DMS79 (cell line): ENCODE results near the gene CFTR.
"Not testable (repeated sequence)": the region's sequence is repeated elsewhere in the genome, so short reads cannot be mapped to it uniquely, and the experiment has no call there.

Source experiments
- DNase-seq: peaks from one replicate; lab custom pipeline; 2025; lab: John Stamatoyannopoulos, UW

Gene CFTR

DNA sequence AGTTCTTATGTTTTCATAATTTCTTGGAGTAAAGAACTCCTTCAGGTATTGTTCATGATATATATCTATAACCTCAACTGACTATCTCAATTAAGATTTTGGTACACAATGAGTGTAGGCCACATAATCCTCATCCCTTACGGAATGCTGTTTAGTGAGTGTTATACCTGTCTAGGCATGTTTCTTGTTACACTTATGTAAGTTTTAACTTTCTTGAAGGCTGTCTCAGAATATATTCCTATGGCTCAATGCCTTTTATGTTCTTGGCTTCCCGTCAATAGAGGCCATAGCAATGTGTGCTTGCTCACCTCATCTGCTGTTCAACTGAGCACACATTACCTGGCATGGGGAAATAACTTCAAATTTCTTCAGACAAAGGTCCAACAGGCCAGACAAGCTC is 208.3 kb downstream of the CFTR start:
- DNase-seq: no peak

DNA sequence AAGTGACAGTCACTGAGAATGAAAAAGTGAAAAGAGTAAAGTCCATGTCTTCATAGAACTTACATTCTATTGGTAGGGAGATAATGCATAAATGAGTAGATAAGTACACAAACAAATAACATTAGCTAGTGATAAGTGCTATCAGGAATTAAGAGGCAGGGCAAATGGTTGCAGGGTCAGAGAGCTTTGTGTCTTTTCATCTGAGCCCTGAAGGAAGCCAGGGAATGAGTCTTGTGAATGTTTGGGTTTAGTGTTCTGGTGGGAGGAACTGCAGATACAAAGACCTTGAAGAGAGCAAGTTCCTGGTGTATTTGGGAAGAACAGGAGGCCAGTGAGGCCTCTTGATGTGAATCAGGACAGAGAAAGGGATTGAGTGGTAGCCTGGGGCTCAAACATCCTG is 209.6 kb downstream of the CFTR start:
- no peak for DNase-seq

- no peak for DNase-seq
Measured at GRCh38 chr7:117690147-117690546, 210.3 kb downstream of the CFTR start.

DNA sequence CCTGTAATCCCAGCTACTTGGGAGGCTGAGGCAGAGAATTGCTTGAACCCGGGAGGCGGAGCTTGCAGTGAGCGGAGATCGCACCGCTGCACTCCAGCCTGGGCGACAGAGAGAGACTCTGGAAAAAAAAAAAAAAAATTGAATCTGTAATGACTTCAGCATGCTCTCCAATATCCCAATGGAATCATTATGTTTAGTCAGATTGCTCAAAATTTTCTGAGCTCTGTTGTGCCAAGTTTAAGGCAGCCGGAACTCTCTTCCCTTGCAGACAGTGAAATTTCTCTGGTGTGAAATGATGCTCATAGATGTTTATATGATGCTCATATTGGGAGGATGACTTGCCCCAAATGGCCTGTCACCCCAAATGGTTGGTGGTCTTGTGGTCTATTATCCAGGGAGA is 212.5 kb downstream of the CFTR start:
- no peak for DNase-seq

GRCh38 chr7:117698018-117698417 is 218.2 kb downstream of the CFTR start:
- no peak for DNase-seq

GRCh38 chr7:117704063-117704462 is 224.2 kb downstream of the CFTR start:
- no peak for DNase-seq

GRCh38 chr7:117705630-117706029 is 225.8 kb downstream of the CFTR start:
- no peak for DNase-seq

DNA sequence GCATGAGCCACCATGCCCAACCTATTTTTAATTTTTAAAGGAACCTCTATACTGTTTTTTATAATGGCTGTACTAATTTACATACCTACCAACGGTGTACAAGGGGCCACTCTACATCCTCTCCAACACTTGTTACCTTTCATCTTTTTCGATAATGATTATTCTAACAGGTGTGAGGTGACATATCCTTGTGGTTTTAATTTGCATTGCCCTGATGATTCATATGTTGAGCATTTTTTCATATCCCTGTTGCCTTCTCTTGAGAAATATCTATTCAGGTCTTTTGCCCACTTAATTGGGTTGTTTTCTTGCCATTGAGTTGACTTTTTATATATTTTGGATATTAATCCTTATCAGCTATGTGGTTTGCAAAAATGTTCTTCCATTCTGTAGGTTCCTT is 226.4 kb downstream of the CFTR start:
- DNase-seq: no peak

DNA sequence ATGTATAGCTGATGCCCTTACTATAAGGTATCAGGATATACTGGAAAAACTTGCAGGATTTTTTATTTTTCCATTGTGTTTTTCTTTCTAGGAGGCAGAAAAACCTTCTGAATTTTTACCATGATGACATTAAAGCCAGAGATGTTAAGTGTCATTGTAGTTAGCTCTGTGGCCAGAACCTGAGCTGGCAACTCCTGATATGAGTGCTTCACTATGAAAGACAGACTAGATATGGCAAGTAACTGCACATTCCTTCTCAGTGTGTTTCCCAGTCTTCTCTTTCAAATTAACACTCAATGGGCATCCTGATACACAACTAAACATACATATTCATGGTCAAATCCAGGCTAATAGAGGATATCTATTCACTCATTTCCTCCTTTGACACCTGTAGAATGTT is 227.3 kb downstream of the CFTR start:
- DNase-seq: no peak

GRCh38 chr7:117708173-117708572 is 228.3 kb downstream of the CFTR start:
- DNase-seq: not testable (repeated sequence)

DNA sequence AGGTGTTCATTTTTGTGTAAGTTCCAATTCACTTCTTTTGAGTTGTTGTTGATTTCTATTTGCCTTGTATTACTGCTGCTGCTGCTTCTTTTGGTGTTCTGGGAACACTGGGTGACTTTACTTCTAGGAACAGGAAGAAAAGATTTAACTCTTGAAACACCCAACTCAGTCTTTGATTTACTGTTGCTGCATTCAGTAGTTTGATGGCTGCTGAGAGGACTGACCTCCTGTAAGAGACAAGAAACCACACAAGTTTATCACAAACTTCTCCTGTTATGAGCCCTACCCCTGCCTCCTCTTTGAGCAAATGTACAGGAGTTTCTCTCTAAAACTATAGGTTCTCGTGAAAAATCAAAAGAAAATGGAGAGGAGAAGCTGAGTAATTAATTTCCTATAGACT is 231.7 kb downstream of the CFTR start:
- DNase-seq: no peak

DNA sequence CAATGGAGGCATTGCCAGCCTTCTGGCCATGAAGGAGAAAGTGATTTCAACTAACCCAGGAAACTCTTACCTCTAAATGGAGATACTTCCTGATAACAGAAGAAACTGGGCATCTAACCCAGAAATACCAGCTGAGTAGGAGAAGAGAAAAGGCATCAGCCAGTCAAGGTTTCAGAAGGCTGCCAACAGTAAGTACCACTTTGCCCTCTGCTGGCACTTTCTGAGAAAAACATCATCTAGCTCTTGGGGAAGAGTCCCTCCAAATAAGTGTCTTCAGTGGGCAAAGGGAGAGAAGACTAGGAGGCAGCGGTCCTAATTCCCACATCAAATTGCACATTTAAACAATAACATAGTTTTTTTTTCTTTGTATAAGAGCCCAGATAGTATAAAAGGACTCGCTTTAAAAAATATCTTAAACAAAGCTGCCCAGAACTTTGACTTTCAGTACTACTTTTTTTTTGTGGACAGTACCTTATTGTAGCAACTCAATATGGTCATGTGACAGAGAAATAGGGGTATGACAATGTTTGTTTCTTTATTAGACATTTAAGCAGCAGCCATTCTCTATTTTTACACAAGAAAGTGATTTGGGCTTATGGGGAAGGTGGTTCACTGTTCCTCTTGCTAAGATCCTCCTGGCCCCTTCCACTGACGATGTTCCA is 236.1 kb downstream of the CFTR start:
- no peak for DNase-seq

DNA sequence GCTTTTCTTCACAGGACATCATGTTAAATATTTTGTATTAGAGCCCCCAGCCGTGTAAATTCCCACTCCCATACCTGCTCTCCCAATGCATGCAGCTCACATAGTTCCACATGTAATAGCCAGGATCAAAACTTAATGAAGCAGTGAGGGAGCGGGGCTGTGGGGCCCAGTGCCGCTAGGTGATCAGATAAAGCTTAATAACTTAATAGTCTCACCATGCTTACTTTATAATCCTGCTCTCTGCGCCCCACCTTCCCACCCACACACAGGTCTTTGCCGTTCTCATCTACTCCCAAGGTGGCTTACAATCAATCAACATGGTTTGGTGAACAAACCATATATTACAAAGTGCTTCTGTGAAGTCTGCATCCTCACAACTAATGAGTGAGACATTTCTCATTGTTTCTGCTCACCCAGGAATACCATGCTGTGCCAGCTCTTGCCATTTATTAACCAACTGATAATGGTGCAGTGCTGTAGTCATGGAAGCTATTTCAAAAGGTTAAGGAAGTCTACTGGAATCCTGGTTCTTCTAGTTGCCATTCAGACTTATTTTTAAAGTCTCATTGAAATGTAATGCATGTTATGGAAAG is 237.0 kb downstream of the CFTR start:
- no peak for DNase-seq

- no peak for DNase-seq
Measured at GRCh38 chr7:117717357-117717756, 237.5 kb downstream of the CFTR start.
